Parathyroid adenoma (tissue), 2 donors: ENCODE results near the gene PACRG.

Experiments used
- H2AFZ ChIP-seq: fragments of 300-600 bp; sonication (generic); one replicate; pipeline ENCODE4 v1.7.0; 2017; ENCODE audit warnings: antibody characterized with exemption, mild to moderate bottlenecking
- H3K27ac ChIP-seq: fragments of 300-600 bp; sonication (generic); one replicate; pipeline ENCODE4 v1.7.0; 2017
- H3K27me3 ChIP-seq: fragments of 300-600 bp; sonication (generic); one replicate; pipeline ENCODE4 v1.7.0; 2017; ENCODE audit warnings: low read length; ENCODE audit not compliant: control insufficient read depth, insufficient read depth
- H3K36me3 ChIP-seq: fragments of 300-600 bp; sonication (generic); one replicate; pipeline ENCODE4 v1.7.0; 2017; ENCODE audit warnings: low read length; ENCODE audit not compliant: control insufficient read depth, insufficient read depth
- H3K4me1 ChIP-seq: fragments of 300-600 bp; sonication (generic); one replicate; pipeline ENCODE4 v1.7.0; 2017; ENCODE audit warnings: control low read depth
- H3K4me2 ChIP-seq: fragments of 300-600 bp; sonication (generic); one replicate; pipeline ENCODE4 v1.7.0; 2017; ENCODE audit warnings: low read length
- H3K4me3 ChIP-seq: fragments of 300-600 bp; sonication (generic); one replicate; pipeline ENCODE4 v1.7.0; 2017; ENCODE audit warnings: low read depth, low read length
- H3K79me2 ChIP-seq: fragments of 300-600 bp; sonication (generic); one replicate; pipeline ENCODE4 v1.7.0; 2017; ENCODE audit warnings: control low read depth
- H3K9ac ChIP-seq: fragments of 300-600 bp; sonication (generic); one replicate; pipeline ENCODE4 v1.7.0; 2017; ENCODE audit warnings: mild to moderate bottlenecking
- H3K9me3 ChIP-seq: fragments of 300-600 bp; sonication (generic); one replicate; pipeline ENCODE4 v1.7.0; 2017; ENCODE audit warnings: low read length; ENCODE audit not compliant: control insufficient read depth
- TF ChIP-seq, protein P1 (sequence below): fragments of 300-600 bp; sonication (generic); IDR thresholded peaks from one replicate; pipeline ENCODE4 v1.7.0; 2017; ENCODE audit warnings: antibody characterized with exemption, mild to moderate bottlenecking
- donor health status: primary hyperparathyroidism.

Gene PACRG

DNA sequence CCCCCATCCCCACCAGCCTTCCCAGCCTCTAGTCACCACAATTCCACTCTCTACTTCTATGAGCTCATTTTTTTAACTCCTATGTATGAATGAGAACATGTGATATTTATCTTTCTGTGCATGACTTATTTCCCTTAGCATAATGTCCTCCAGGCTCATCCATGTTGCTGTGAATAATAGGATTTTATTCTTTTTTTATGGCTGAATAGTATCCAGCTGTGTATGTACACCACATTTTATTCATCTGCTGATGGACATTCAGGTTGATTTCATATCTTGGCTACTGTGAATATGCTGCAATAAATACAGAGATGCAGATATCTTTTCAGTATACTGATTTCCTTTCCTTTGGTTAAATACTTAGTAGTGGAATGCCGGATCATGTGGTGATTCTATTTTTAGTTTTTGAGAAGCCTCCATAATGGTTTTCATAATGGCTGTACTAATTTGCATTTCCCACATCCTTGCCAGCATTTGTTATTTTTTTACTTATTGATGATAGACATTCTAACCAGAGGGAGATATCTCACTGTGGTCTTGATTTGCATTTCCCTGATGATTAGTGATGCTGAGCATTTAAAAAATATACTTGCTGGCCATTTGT lies 194.9 kb downstream of the PACRG start:
- H3K27me3 ChIP-seq = no peaks in the 10 kb centered on the region
- H3K79me2 ChIP-seq = no peaks in the 10 kb centered on the region
- no peak overlapping the region for H3K4me3 ChIP-seq
- no peak overlapping the region for H3K9ac ChIP-seq
- H3K9me3 ChIP-seq = no peaks in the 10 kb centered on the region
- no peaks in the 10 kb centered on the region for H3K4me1 ChIP-seq
- no peaks in the 10 kb centered on the region for H3K36me3 ChIP-seq
- no peak overlapping the region for H2AFZ ChIP-seq
- TF ChIP-seq, protein P1, sequence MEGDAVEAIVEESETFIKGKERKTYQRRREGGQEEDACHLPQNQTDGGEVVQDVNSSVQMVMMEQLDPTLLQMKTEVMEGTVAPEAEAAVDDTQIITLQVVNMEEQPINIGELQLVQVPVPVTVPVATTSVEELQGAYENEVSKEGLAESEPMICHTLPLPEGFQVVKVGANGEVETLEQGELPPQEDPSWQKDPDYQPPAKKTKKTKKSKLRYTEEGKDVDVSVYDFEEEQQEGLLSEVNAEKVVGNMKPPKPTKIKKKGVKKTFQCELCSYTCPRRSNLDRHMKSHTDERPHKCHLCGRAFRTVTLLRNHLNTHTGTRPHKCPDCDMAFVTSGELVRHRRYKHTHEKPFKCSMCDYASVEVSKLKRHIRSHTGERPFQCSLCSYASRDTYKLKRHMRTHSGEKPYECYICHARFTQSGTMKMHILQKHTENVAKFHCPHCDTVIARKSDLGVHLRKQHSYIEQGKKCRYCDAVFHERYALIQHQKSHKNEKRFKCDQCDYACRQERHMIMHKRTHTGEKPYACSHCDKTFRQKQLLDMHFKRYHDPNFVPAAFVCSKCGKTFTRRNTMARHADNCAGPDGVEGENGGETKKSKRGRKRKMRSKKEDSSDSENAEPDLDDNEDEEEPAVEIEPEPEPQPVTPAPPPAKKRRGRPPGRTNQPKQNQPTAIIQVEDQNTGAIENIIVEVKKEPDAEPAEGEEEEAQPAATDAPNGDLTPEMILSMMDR = no peak
- no peak overlapping the region for H3K4me2 ChIP-seq
- H3K27ac ChIP-seq = no peak overlapping the region

DNA sequence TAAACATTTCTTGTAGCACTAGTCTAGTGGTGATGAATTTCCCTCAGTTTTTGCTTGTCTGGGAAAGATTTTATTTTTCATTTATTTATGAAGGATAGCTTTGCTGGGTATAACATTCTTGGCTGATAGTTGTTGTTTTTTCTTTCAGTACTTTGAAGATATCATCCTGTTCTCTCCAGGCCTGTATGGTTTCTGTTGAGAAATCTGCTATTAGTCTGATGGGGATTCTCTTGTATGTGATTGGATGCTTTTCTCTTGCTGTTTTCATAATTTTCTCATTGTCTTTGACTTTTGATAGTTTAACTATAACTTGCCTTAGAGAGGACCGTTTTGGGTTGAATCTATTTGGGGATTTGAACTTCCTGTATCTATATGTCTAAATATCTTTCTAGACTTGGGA lies 207.1 kb downstream of the PACRG start:
- Histone ChIP-seq H3K27me3 (no peaks in the 10 kb centered on the region), H3K4me1 (no peaks in the 10 kb centered on the region), H3K4me3 (no peak overlapping the region), H3K36me3 (no peaks in the 10 kb centered on the region), H3K4me2 (no peak overlapping the region), H3K9me3 (no peaks in the 10 kb centered on the region), H3K9ac (no peak overlapping the region), H3K27ac (no peak overlapping the region), H3K79me2 (no peaks in the 10 kb centered on the region), H2AFZ (no peak overlapping the region)
- TF ChIP-seq, protein P1 = no peak

DNA sequence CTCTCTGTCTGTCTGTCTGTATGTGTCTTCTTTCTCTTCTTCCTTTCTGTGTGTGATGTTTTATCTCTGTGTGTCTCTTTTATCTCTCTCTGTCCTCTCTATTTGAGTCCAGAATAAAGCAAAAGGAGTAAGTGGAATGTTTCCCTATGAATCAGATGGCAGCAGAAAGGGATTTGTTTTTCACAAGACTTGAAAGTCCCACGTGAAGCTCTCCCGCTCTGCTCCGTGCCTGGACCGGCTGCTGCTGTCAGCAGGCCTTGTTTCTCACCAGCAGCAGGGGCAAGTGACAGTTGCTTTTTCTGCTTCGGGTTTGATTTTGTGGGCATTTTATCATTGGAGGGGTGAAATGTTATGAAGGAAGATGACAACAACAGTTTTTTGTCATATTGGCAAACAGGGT lies 212.7 kb downstream of the PACRG start:
- Histone ChIP-seq H3K27me3 (no peaks in the 10 kb centered on the region), H2AFZ (no peak overlapping the region), H3K4me3 (no peak overlapping the region), H3K27ac (no peak overlapping the region), H3K4me2 (no peak overlapping the region), H3K4me1 (no peaks in the 10 kb centered on the region), H3K9ac (no peak overlapping the region), H3K36me3 (no peaks in the 10 kb centered on the region), H3K9me3 (no peaks in the 10 kb centered on the region), H3K79me2 (no peaks in the 10 kb centered on the region)
- TF ChIP-seq, protein P1 = no peak

DNA sequence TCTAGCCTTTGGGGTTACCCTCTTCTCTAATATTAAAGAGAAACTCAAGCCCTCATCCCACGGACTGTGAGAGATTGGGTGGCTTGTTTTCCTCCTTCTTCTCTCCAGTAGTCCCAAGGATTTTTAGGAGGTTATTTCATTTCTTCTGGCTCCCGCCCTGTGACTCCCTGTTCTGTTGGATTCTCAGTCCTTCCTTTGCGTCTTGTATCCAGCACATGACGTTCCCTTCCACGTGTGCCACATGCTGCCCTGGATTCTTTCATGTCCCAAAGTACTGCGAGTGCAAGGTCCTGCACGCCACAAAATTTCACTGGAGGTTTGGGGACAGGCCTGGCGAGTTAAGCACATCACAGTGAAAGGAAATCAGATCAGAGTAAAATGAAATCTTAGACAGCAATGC lies 213.4 kb downstream of the PACRG start:
- Histone ChIP-seq H3K36me3 (no peaks in the 10 kb centered on the region), H3K9ac (no peak overlapping the region), H3K27ac (no peak overlapping the region), H2AFZ (no peak overlapping the region), H3K4me1 (no peaks in the 10 kb centered on the region), H3K4me3 (no peak overlapping the region), H3K4me2 (no peak overlapping the region), H3K27me3 (no peaks in the 10 kb centered on the region), H3K79me2 (no peaks in the 10 kb centered on the region), H3K9me3 (no peaks in the 10 kb centered on the region)
- TF ChIP-seq, protein P1 = no peak

DNA sequence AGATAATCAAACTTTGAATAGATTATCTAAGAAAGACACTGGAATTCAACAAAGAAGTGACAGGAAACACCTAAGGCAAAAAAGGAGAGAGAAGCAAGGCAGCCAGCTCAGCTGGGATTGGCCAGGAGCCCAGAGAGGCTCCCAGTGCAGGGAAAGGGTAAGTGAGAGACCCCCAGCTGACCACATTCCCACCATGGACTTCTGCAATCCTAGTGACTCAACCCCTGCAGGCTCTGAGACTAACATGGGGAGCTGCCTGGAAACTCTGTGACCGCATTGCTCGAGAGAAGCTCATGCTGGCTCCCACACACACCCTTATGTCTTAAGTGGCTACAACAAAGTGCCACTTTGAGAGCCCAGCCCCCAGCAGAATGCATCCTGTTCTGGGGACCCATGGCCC lies 215.1 kb downstream of the PACRG start:
- no peaks in the 10 kb centered on the region for H3K4me1 ChIP-seq
- no peak overlapping the region for H3K9ac ChIP-seq
- no peak overlapping the region for H3K4me2 ChIP-seq
- no peaks in the 10 kb centered on the region for H3K27me3 ChIP-seq
- no peaks in the 10 kb centered on the region for H3K79me2 ChIP-seq
- H2AFZ ChIP-seq = no peak overlapping the region
- TF ChIP-seq, protein P1 = no peak
- H3K27ac ChIP-seq = no peak overlapping the region
- no peaks in the 10 kb centered on the region for H3K36me3 ChIP-seq
- H3K9me3 ChIP-seq = no peaks in the 10 kb centered on the region
- H3K4me3 ChIP-seq = no peak overlapping the region
